Measurements from ENCODE around the gene IRX4.

DNA sequence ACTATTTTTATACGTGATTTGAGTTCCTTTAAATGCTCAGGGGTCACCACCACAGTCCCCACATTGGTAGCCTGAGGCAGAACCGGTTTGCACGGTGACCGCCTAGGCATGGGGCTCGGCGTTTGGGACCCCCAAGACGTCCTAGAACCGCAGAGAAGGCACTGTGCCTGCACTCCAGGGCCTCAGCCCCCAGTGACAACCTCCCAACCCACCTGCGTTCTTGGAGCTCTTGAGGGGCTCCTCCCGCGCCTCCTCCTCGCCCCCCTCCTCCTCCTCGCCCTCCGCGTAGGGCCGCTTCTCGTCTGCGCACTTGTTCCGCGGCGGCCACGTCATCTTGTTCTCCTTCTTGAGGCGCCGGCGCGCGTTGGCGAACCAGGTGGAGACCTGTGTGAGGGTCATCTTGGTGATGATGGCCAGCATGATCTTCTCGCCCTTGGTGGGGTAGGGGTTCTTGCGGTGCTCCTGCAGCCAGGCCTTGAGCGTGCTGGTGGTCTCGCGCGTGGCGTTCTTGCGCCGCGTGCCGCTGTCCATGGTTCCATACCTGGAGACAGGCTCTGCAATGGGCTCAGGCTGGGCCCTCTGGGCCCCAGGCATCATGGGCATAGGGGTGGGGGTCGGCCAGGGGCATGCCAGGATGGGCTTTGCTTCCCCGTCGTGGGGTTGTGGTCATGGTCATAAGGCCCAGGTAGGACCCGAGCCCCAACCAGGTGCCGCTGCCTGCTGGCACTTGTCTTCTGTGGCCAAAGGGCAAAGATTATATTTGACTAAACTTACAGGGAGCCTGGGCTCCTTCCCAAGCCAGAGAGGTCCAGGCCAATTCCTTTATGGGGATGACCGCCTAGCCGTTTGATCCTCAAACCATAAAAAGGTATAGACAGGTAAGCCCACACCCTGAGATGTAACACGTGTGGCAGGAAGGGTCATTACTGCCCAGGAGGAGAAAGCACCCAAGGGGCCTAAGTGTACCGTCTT lies 3.1 kb downstream of the IRX4 start:
- TF ChIP-seq, protein P1, sequence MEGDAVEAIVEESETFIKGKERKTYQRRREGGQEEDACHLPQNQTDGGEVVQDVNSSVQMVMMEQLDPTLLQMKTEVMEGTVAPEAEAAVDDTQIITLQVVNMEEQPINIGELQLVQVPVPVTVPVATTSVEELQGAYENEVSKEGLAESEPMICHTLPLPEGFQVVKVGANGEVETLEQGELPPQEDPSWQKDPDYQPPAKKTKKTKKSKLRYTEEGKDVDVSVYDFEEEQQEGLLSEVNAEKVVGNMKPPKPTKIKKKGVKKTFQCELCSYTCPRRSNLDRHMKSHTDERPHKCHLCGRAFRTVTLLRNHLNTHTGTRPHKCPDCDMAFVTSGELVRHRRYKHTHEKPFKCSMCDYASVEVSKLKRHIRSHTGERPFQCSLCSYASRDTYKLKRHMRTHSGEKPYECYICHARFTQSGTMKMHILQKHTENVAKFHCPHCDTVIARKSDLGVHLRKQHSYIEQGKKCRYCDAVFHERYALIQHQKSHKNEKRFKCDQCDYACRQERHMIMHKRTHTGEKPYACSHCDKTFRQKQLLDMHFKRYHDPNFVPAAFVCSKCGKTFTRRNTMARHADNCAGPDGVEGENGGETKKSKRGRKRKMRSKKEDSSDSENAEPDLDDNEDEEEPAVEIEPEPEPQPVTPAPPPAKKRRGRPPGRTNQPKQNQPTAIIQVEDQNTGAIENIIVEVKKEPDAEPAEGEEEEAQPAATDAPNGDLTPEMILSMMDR (IDR thresholded peaks at IDR 0.05): no peak
- no peak for TF ChIP-seq POLR2A (IDR thresholded peaks at IDR 0.05)
